Measurements from ENCODE around the gene EBF3. TPM values are rescaled to one million over a fixed set of nuclear protein-coding genes. Genes with fewer than 3 reads are reported as not detected.
A peak's percentile ranks its signal among the peaks of the same experiment; 100 is the strongest.

EBF3 gene
- total RNA-seq, 1 donor from 2014 or later: 0.53 TPM

DNA sequence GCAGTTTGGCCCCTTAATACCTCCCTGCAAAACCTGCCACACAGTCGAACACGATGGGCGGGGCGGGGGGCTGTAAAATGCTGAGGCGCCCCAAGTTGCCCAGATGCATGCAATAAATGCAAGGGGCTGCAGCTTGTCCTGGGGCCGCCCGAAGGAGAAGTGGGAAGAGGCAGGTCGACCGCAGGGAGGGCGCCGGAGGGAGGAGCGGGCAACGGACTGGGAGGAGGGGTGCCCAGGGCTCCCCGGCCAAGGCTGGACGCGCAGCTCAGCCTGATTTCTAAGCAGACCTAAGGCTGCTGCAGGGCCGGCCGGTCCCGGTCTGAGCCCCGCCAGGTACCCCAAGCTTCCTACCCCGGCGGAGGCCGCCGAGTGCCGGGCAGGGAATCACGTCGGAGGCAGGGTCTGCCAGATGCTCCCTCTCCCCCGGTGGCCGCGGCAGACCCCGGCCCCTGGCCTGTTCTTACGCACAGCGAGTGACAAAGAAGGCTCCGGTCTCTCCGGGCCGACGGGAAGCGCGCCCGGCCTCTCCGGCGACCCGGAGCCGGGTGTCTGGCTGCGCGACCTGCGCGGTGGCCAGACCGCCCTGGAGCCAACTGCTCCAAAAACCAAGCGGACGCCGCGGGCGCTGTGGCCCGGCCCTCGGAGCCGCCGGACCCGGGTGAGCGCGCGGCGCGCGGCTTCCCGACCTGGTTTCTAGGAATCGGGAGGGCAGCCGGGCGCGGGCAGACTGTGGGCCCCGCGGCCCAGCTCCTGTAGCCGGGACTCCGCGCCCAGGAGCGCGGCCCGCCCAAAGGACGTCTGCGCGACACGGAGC lies 744 bp upstream of the EBF3 start:
- intact Hi-C loops (cut with DNase I): no loop called here
- TF ChIP-seq, protein P1, sequence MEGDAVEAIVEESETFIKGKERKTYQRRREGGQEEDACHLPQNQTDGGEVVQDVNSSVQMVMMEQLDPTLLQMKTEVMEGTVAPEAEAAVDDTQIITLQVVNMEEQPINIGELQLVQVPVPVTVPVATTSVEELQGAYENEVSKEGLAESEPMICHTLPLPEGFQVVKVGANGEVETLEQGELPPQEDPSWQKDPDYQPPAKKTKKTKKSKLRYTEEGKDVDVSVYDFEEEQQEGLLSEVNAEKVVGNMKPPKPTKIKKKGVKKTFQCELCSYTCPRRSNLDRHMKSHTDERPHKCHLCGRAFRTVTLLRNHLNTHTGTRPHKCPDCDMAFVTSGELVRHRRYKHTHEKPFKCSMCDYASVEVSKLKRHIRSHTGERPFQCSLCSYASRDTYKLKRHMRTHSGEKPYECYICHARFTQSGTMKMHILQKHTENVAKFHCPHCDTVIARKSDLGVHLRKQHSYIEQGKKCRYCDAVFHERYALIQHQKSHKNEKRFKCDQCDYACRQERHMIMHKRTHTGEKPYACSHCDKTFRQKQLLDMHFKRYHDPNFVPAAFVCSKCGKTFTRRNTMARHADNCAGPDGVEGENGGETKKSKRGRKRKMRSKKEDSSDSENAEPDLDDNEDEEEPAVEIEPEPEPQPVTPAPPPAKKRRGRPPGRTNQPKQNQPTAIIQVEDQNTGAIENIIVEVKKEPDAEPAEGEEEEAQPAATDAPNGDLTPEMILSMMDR (IDR thresholded peaks at IDR 0.05): no peak
- peaks cover 97% of the 10 kb centered on the region for H3K27me3 ChIP-seq (ENCODE audit: low read depth)
- ATAC-seq (no peak), DNase-seq (peak; percentile 40)
- peak overlapping the region; percentile 20 for H3K4me3 ChIP-seq
- no peaks in the 10 kb centered on the region for H3K36me3 ChIP-seq
- peaks cover 28% of the 10 kb centered on the region for H3K4me1 ChIP-seq
- H3K9me3 ChIP-seq: no peaks in the 10 kb centered on the region
- no peak overlapping the region for H3K27ac ChIP-seq

GRCh38 chr10:129962872-129963640 lies 1.0 kb downstream of the EBF3 start:
- H3K4me1 ChIP-seq: peaks cover 36% of the 10 kb centered on the region
- peaks cover 97% of the 10 kb centered on the region for H3K27me3 ChIP-seq (ENCODE audit: low read depth)
- H3K4me3 ChIP-seq: peak overlapping the region; percentile 49
- no peak overlapping the region for H3K27ac ChIP-seq
- TF ChIP-seq, protein P1 (IDR thresholded peaks at IDR 0.05): no peak
- intact Hi-C loops (cut with DNase I): no loop called here
- ATAC-seq: peak in 1 of 2 donors; percentile 4
- no peaks in the 10 kb centered on the region for H3K9me3 ChIP-seq
- no peak for DNase-seq
- H3K36me3 ChIP-seq: no peaks in the 10 kb centered on the region

DNA sequence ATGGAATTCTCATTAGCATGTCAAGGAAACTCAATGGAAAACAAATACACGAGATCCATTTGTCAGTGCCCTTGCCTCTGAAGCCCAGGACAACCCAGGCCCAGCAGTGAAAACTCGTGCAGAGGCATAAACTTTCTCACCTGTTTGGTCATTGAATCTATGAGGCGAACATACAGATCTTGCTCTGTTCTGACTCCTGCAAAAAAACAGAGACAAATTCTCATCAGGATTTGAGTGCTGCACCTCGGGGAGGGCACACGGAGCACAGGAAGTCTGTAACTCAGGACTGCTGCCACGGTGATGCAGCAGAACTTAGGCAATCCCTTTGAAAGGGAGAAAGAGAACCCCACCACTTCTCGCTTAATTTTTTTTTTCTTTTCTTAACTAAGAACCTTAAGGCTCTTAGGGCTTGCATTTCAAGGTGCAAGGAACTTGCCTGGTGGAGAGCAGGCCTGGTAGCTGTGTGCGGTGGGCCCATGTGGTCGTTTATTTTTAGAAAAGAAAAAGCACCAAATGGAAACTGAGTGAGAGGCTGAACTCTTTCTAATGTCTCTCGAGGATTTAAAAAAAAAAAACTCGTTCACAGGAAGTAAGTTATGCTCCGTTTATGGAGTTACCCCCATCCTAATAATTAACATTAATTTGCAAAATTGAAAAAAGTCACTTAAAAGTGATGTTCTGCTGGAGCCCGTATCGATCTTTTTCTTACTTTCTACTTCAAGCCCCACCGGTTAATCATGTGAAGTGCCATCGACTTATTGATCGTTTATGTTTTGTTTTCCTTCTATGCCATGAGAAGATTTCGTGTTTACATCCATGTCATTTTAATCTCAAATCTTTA lies 1.8 kb downstream of the EBF3 start:
- Histone ChIP-seq H3K4me3 (peak overlapping the region; percentile 49), H3K9me3 (no peaks in the 10 kb centered on the region), H3K27me3 (ENCODE audit: low read depth) (peaks cover 97% of the 10 kb centered on the region), H3K36me3 (no peaks in the 10 kb centered on the region), H3K4me1 (peaks cover 36% of the 10 kb centered on the region), H3K27ac (no peak overlapping the region)
- ATAC-seq (no peak), DNase-seq (no peak)
- intact Hi-C loops (cut with DNase I): no loop called here
- TF ChIP-seq, protein P1 (IDR thresholded peaks at IDR 0.05): no peak

DNA sequence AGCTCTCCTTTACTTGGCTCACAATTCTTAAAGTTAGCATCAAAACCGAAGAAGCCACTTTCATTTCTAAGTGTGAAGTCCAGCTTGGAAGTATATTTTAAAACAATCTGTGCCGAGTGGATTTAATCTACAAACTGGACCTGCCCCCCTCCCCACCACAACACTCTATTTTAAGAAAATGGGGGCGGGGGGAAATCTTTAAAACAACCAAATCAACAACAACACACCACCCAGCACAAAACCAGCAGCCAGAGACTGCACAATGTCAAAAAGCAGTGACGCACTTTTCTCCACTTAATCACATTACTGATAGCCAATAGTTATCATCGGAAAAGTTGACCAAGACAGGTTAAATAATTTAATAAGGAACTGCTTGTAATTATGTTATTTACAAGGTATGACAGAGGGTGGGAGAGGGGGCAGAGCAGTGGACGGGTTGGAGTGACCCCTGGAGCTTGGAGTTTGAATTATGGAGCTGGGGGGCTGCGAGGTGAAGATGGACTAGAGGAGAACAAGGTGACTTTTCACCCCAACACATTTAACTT lies 2.8 kb downstream of the EBF3 start:
- Histone ChIP-seq H3K36me3 (no peaks in the 10 kb centered on the region), H3K27ac (no peak overlapping the region), H3K4me1 (peaks cover 36% of the 10 kb centered on the region), H3K9me3 (no peaks in the 10 kb centered on the region), H3K4me3 (no peak overlapping the region), H3K27me3 (ENCODE audit: low read depth) (peaks cover 97% of the 10 kb centered on the region)
- intact Hi-C loops (cut with DNase I): no loop called here
- TF ChIP-seq, protein P1 (IDR thresholded peaks at IDR 0.05): no peak
- ATAC-seq (no peak), DNase-seq (no peak)

Measured in lower lobe of right lung (tissue), 2 donors.